Suprapubic skin (tissue), 4 donors: ENCODE data around the gene RAB14. TPM values are rescaled to one million over a fixed set of nuclear protein-coding genes. Genes with fewer than 3 reads are reported as not detected.

ENCODE experiments used
- DNase-seq, 2 donors: peaks; one replicate each; pipeline ENCODE4 v3.0.0-alpha.2; 2019; ENCODE audit warnings: low spot score in 2 of 2
- H3K27ac ChIP-seq: fragments of 200-600 bp; sonication (generic); one replicate; pipeline ENCODE4 v1.5.1; 2019
- H3K27me3 ChIP-seq: fragments of 200-600 bp; sonication (generic); one replicate; pipeline ENCODE4 v1.5.1; 2019
- H3K36me3 ChIP-seq: fragments of 200-600 bp; sonication (generic); one replicate; pipeline ENCODE4 v1.5.1; 2019
- H3K4me1 ChIP-seq: fragments of 200-600 bp; sonication (generic); one replicate; pipeline ENCODE4 v1.5.1; 2019
- H3K4me3 ChIP-seq: fragments of 200-600 bp; sonication (generic); one replicate; pipeline ENCODE4 v1.5.1; 2019; ENCODE audit warnings: mild to moderate bottlenecking
- H3K9me3 ChIP-seq: fragments of 200-600 bp; sonication (generic); one replicate; pipeline ENCODE4 v1.5.1; 2019
- CTCF ChIP-seq, 2 donors: fragments of 200-600 bp in 1 of 2; fragments of 450-650 bp in 1 of 2; sonication (generic) in 1 of 2; IDR thresholded peaks; one replicate each; pipeline ENCODE4 v1.5.1; 2016 to 2019; ENCODE audit warnings: antibody characterized with exemption in 2 of 2, mild to moderate bottlenecking in 1 of 2, moderate library complexity in 1 of 2
- EP300 ChIP-seq: sonication (generic); formaldehyde crosslinking; IDR thresholded peaks from one replicate; pipeline ENCODE4 v1.6.1; 2017; ENCODE audit warnings: antibody characterized with exemption
- POLR2A ChIP-seq, 2 donors: fragments of 450-650 bp; IDR thresholded peaks; one replicate each; pipeline ENCODE4 v1.6.1; 2017; ENCODE audit warnings: antibody characterized with exemption in 2 of 2, mild to moderate bottlenecking in 2 of 2, moderate library complexity in 2 of 2
- POLR2AphosphoS5 ChIP-seq, 3 donors: sonication (generic); formaldehyde crosslinking; IDR thresholded peaks; one replicate each; pipeline ENCODE4 v1.6.1; 2017; ENCODE audit warnings: antibody characterized with exemption in 3 of 3
- WGBS: methylation state at CpG from one replicate; pipeline ENCODE4 v1.1.5; 2018; 5-methylcytosine and 5-hydroxymethylcytosine counted together
- total RNA-seq, 4 donors: library from RNA; depleted of rRNA; stranded (reverse); fragments of >200 nt; gene quantifications; one replicate each; pipeline ENCODE4 v1.1.0, GENCODE V29; 2016

Gene RAB14
- total RNA-seq, 4 donors from 2014 or later, result 41.4 to 49.5 (median 45.9) TPM

GRCh38 chr9:121168052-121168451 lies 33.6 kb downstream of the RAB14 start:
- TF ChIP-seq POLR2A (IDR thresholded peaks at IDR 0.05) (no peak), CTCF (IDR thresholded peaks at IDR 0.05) (no peak), EP300 (no peak), POLR2AphosphoS5 (IDR thresholded peaks at IDR 0.05) (no peak)
- Histone ChIP-seq H3K36me3 (peaks cover 54% of the 10 kb centered on the region), H3K27me3 (no peaks in the 10 kb centered on the region), H3K4me1 (peaks cover 3% of the 10 kb centered on the region), H3K9me3 (no peaks in the 10 kb centered on the region), H3K27ac (no peak overlapping the region), H3K4me3 (no peak overlapping the region)
- 93% methylated on average over 2 of the region's 2 CpGs for WGBS
- no peak for DNase-seq

GRCh38 chr9:121160025-121160424 lies 41.6 kb downstream of the RAB14 start:
- no peaks in the 10 kb centered on the region for H3K27me3 ChIP-seq
- H3K4me3 ChIP-seq, result no peak overlapping the region
- H3K27ac ChIP-seq, result no peak overlapping the region
- WGBS, result 76% methylated on average over 1 of the region's 1 CpG
- no peak for TF ChIP-seq POLR2AphosphoS5 (IDR thresholded peaks at IDR 0.05)
- no peak for TF ChIP-seq CTCF (IDR thresholded peaks at IDR 0.05)
- TF ChIP-seq POLR2A (IDR thresholded peaks at IDR 0.05), result no peak
- TF ChIP-seq EP300, result no peak
- no peak for DNase-seq
- H3K4me1 ChIP-seq, result no peaks in the 10 kb centered on the region
- H3K36me3 ChIP-seq, result peaks cover 37% of the 10 kb centered on the region
- H3K9me3 ChIP-seq, result no peaks in the 10 kb centered on the region

- Histone ChIP-seq H3K36me3 (peaks cover 48% of the 10 kb centered on the region), H3K9me3 (no peaks in the 10 kb centered on the region), H3K4me1 (no peaks in the 10 kb centered on the region), H3K4me3 (no peak overlapping the region), H3K27me3 (no peaks in the 10 kb centered on the region), H3K27ac (no peak overlapping the region)
- TF ChIP-seq POLR2AphosphoS5 (IDR thresholded peaks at IDR 0.05) (no peak), EP300 (no peak), CTCF (IDR thresholded peaks at IDR 0.05) (no peak), POLR2A (IDR thresholded peaks at IDR 0.05) (no peak)
- WGBS, result 93% methylated on average over 4 of the region's 4 CpGs
- no peak for DNase-seq
Observed at GRCh38 chr9:121157939-121158338, 43.7 kb downstream of the RAB14 start.

GRCh38 chr9:121156263-121156731 lies 45.4 kb downstream of the RAB14 start:
- no peak for TF ChIP-seq EP300
- no peak for TF ChIP-seq POLR2AphosphoS5 (IDR thresholded peaks at IDR 0.05)
- TF ChIP-seq POLR2A (IDR thresholded peaks at IDR 0.05), result no peak
- no peak for TF ChIP-seq CTCF (IDR thresholded peaks at IDR 0.05)
- Histone ChIP-seq H3K4me3 (no peak overlapping the region), H3K4me1 (no peaks in the 10 kb centered on the region), H3K27ac (no peak overlapping the region), H3K9me3 (no peaks in the 10 kb centered on the region), H3K36me3 (peaks cover 59% of the 10 kb centered on the region), H3K27me3 (no peaks in the 10 kb centered on the region)
- WGBS, result 28% methylated on average over 2 of the region's 2 CpGs
- DNase-seq, result no peak

- Histone ChIP-seq H3K27me3 (no peaks in the 10 kb centered on the region), H3K4me3 (no peak overlapping the region), H3K9me3 (no peaks in the 10 kb centered on the region), H3K27ac (no peak overlapping the region), H3K4me1 (no peaks in the 10 kb centered on the region), H3K36me3 (peaks cover 59% of the 10 kb centered on the region)
- no peak for DNase-seq
- no peak for TF ChIP-seq CTCF (IDR thresholded peaks at IDR 0.05)
- TF ChIP-seq POLR2AphosphoS5 (IDR thresholded peaks at IDR 0.05), result no peak
- TF ChIP-seq EP300, result no peak
- TF ChIP-seq POLR2A (IDR thresholded peaks at IDR 0.05), result no peak
- WGBS, result 92% methylated on average over 6 of the region's 6 CpGs
Observed at GRCh38 chr9:121154782-121155181, 46.9 kb downstream of the RAB14 start.
